ENCODE data around the gene PTPRK.

- TF ChIP-seq POLR2A (IDR thresholded peaks at IDR 0.05; ENCODE audit: low read length) (no peak), GATA1 (IDR thresholded peaks at IDR 0.05; ENCODE audit: low read depth, low read length) (no peak)
These were observed 14.8 kb downstream of the PTPRK start for GRCh38 chr6:128505603-128506002.

Measured in erythroblast (primary cell).